GM19395 (cell line): ENCODE results near the gene PWWP2A.
"Not testable (repeated sequence)": the region's sequence is repeated elsewhere in the genome, so short reads cannot be mapped to it uniquely, and the experiment has no call there.

Experiments used
- ATAC-seq: cut with Tn5 transposase; IDR thresholded peaks from one replicate; pipeline ENCODE4 v1.9.1; 2021; ENCODE audit warnings: mild to moderate bottlenecking, moderate library complexity; ENCODE audit not compliant: unreplicated experiment

PWWP2A gene

DNA sequence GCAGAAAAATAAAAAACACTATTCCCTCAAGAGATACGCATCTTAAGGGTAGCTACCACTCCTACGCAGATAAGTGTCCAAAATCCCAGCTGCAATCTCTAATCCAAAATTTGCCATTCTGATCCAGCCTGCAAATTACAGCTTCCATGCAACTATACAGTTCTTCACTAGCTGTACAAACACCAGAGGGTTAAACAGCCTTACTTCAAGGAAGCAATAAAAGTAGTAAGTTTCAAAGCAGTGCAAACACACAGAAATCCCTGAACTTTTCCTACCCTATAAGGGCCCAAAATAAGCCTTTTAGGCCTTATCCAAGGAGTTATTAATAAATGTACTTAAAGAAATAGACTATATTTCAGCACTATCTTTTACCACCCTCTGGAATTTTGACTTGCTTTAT lies 39.5 kb downstream of the PWWP2A start:
- ATAC-seq, result no peak

DNA sequence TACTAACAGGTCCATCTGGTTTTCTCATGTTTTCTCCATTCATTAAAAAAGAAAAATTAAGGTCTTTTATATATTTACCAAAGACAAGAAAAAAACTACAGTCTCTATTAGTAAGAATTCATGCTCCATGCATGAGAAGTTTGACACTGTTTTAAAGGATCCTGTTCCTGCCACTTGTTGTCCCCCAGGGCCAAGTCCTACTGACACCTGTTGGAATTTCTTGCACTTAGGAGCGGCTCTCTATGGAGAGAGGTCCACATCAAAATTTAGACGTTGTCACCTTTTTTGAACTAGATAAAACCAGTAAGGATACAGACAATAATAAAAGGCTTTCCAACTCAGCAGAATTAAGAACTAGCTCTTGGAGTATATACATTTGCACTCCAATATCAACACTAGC lies 42.3 kb downstream of the PWWP2A start:
- no peak for ATAC-seq

GRCh38 chr5:160075073-160075472 lies 44.2 kb downstream of the PWWP2A start:
- no peak for ATAC-seq

DNA sequence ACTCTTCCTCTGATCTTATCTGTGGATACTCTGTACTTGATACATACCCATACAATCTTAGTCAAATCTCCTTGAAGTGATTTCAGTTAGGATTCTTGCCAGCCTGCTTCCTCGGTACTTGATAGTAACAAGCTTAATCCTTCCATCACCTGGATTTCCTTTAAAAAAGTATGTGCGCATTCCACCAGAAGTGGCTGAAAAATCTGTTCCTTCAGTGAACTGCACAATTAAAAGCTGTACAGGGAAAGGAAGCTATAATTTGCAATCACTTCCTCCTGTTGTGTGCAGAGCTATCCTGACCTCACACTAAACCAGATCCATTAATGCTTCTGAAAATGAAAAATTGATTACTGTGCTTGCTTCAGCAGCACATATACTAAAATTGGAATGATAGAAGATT lies 47.3 kb downstream of the PWWP2A start:
- no peak for ATAC-seq

GRCh38 chr5:160071516-160071915 lies 47.7 kb downstream of the PWWP2A start:
- ATAC-seq, result no peak

DNA sequence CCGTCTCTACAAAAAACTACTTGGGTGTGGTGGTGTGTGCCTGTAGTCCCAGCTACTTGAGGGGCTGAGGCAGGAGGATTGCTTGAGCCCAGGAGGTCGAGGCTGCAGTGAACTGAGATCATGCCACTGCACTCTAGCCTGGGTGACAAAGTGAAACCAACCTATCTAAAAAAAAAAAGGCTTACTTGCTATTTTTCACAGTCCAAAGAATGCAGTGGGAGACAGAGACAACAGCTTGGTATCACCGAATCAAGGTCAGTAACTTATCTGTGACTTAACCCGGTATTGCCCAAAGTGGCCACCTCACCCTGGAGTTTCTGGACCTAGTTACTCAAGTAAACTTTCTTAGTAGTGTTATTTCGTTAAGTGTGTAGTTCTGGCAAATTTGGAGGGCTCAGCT lies 50.1 kb downstream of the PWWP2A start:
- ATAC-seq, result not testable (repeated sequence)

GRCh38 chr5:160064995-160065614 lies 54.1 kb downstream of the PWWP2A start:
- no peak for ATAC-seq

GRCh38 chr5:160064417-160064810 lies 54.8 kb downstream of the PWWP2A start:
- ATAC-seq, result no peak

DNA sequence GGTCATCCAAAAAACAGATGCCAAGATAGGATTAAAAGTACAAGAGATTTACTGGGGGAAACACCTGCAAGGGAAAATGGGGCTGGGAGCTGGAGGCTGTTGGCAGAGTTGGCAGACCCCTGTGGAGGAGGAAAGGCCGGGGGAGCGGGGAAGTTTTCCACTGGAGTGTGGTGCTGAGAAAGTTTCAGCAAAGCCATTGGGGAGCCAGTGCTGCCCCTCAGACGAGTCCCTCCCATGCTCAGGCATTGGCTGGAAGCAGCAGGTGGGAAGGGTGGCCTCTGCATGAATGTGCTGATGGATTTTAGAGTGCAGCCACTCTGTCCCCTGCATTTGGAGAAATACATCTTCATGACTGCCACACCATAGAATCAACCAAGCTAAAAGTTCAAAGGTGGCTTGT lies 57.5 kb downstream of the PWWP2A start:
- ATAC-seq, result no peak

DNA sequence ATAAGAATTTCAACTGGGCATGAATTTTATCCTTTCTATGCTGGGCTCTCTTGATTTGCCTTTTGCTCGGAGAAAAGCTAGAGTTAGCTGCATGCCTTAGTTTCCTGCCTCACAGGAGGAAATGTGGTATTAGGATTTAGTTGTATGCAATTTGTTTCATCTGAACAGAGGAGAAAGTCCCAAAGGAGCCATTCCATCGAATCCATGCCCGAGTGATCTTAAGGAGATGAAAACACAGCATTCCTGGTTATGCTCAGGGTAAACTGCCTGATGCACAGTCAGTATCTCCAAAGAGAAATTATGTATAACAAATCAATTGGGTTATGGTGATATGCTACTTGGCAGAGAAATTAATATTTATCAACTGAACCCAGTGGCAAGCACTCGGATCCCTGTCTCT lies 59.2 kb downstream of the PWWP2A start:
- ATAC-seq, result no peak

DNA sequence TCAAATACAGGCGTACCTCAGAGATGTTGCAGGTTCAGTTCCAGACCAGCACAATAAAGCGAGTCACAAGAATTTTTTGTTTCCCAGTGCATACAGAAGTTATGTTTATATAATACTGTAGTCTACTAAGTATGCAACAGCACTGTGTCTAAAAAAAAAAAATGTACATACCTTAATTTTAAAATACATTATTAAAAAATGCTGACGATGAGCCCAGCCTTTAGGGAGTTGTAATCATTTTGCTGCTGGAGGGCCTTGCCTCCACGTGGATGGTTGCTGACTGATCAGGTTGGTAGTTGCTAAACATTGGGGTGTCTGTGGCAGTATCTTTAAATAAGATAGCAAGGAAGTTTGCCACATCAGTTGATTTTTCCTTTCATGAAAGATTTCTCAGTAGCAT lies 62.0 kb downstream of the PWWP2A start:
- ATAC-seq, result no peak

DNA sequence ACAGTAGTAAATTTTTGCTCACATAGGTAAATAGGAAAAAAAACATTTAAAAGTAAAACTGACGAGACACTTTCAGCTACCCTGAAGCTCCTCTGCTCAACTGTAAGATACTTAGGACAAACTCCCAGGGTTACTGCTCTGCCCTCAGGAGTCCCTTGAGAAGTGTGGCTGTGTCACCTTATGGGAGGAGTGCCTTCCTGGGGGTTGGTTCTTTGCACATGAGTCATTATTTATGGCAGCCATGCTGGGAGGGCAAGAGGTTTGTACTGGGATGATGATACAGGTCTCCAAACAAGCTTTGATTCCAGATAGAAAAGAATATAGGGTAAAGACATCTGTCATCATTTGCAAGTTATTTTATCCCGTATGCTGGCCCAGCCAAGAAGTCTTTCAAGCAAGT lies 64.4 kb downstream of the PWWP2A start:
- ATAC-seq, result no peak

GRCh38 chr5:160054047-160054446 lies 65.2 kb downstream of the PWWP2A start:
- ATAC-seq, result no peak

- no peak for ATAC-seq
Measured at GRCh38 chr5:160049099-160049498, 70.2 kb downstream of the PWWP2A start.

GRCh38 chr5:160048131-160048530 lies 71.1 kb downstream of the PWWP2A start:
- no peak for ATAC-seq

- no peak for ATAC-seq
Measured at GRCh38 chr5:160047423-160047822, 71.8 kb downstream of the PWWP2A start.

DNA sequence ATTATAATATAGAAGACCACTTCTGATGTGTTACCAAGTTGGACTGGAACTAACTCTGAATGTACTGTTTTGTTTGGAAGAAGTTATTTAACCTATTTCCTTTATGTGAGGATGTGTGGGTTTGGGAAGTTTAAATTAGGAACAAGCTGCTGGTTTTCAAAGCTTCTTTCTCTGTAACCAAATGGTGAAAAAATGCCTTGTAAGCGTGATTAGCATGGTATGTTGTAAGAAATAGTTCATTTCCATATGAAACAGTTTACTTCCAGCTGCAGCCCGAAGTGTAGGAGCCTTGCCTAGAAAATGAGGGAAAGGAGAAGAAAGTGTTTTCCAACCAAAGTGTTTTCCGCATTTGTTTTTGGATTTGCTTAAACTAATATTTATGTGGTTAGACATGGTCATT lies 74.3 kb downstream of the PWWP2A start:
- ATAC-seq, result no peak

- ATAC-seq, result no peak
Measured at GRCh38 chr5:160044391-160044804, 74.9 kb downstream of the PWWP2A start.

DNA sequence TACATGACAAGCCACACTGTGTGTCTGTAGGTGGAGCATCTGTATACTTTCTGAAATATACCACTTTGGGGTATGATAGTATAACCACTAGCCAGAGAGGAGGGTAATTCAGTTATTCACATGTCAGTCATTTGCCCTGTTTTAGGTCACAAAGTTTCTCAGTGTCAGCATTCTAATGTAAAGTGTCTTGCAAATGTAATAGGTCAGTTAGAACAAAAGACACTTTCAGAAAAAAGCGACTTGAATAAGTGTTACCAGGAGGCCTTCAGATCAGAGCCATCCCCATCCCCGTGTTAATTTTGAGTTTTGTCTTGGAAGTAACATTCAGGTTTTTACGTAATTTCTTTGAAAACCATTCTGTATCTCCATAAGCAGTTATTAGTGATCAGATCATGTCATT lies 76.6 kb downstream of the PWWP2A start:
- ATAC-seq, result no peak
